Measurements from ENCODE around the gene SRL.
A peak's percentile ranks its signal among the peaks of the same experiment; 100 is the strongest.

SRL gene

GRCh38 chr16:4280625-4281024, 38.7 kb upstream of the SRL start:
- TF ChIP-seq CTCF (IDR thresholded peaks at IDR 0.05; ENCODE audit: borderline replicate concordance, control extremely low read depth, extremely low read depth, insufficient read depth, missing control alignments), result no peak
- no peak for DNase-seq (ENCODE audit: low spot score)
- in situ Hi-C loops (cut with MboI; ENCODE audit: low sequenced_read_pairs, unreplicated experiment), result no loop called here

- no peak for TF ChIP-seq CTCF (IDR thresholded peaks at IDR 0.05; ENCODE audit: borderline replicate concordance, control extremely low read depth, extremely low read depth, insufficient read depth, missing control alignments)
- in situ Hi-C loops (cut with MboI; ENCODE audit: low sequenced_read_pairs, unreplicated experiment), result no loop called here
Observed at GRCh38 chr16:4277987-4278513, 36.2 kb upstream of the SRL start.

GRCh38 chr16:4275861-4276260, 34.0 kb upstream of the SRL start:
- in situ Hi-C loops (cut with MboI; ENCODE audit: low sequenced_read_pairs, unreplicated experiment), result no loop called here
- no peak for TF ChIP-seq CTCF (IDR thresholded peaks at IDR 0.05; ENCODE audit: borderline replicate concordance, control extremely low read depth, extremely low read depth, insufficient read depth, missing control alignments)
- no peak for DNase-seq (ENCODE audit: low spot score)

More at GRCh38 chr16:4277987-4278513, 36.2 kb upstream of the SRL start:
- no peak for DNase-seq (ENCODE audit: low spot score)

GRCh38 chr16:4273858-4274311, 32.0 kb upstream of the SRL start:
- in situ Hi-C loops (cut with MboI; ENCODE audit: low sequenced_read_pairs, unreplicated experiment), result no loop called here
- DNase-seq (ENCODE audit: low spot score), result peak; percentile 71
- peak; percentile 55 for TF ChIP-seq CTCF (IDR thresholded peaks at IDR 0.05; ENCODE audit: borderline replicate concordance, control extremely low read depth, extremely low read depth, insufficient read depth, missing control alignments)

GRCh38 chr16:4272114-4272956, 30.5 kb upstream of the SRL start:
- in situ Hi-C loops (cut with MboI; ENCODE audit: low sequenced_read_pairs, unreplicated experiment), result no loop called here
- peak; percentile 73 for DNase-seq (ENCODE audit: low spot score)
- no peak for TF ChIP-seq CTCF (IDR thresholded peaks at IDR 0.05; ENCODE audit: borderline replicate concordance, control extremely low read depth, extremely low read depth, insufficient read depth, missing control alignments)

- no peak for TF ChIP-seq CTCF (IDR thresholded peaks at IDR 0.05; ENCODE audit: borderline replicate concordance, control extremely low read depth, extremely low read depth, insufficient read depth, missing control alignments)
- in situ Hi-C loops (cut with MboI; ENCODE audit: low sequenced_read_pairs, unreplicated experiment), result no loop called here
- DNase-seq (ENCODE audit: low spot score), result peak; percentile 95
Observed at GRCh38 chr16:4271176-4272113, 29.6 kb upstream of the SRL start.
